ENCODE data around the gene CNIH3. TPM values are rescaled to one million over a fixed set of nuclear protein-coding genes. Genes with fewer than 3 reads are reported as not detected.

Gene CNIH3
- total RNA-seq, 3 donors from 2014 or later = 3.8 to 5.2 (median 4.4) TPM

DNA sequence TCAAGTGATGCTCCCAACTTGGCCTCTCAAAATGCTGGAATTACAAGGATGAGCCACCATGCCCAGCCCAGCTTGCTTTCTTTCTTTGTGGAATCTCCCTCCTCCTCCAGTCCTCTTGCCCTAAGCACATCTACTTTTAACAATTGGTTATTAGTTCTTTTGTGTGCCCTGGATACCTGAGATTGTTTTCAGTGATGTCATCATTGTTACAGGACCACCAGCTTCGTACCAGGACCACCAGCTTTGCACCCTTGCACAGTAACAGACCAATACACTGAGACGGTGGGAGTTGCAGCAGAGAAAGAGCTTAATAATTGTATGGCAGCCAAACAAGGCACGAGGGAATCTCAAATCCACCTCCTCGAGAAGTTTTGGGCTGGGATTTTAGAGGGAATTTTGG, 71.3 kb downstream of the CNIH3 start:
- TF ChIP-seq, protein P1, sequence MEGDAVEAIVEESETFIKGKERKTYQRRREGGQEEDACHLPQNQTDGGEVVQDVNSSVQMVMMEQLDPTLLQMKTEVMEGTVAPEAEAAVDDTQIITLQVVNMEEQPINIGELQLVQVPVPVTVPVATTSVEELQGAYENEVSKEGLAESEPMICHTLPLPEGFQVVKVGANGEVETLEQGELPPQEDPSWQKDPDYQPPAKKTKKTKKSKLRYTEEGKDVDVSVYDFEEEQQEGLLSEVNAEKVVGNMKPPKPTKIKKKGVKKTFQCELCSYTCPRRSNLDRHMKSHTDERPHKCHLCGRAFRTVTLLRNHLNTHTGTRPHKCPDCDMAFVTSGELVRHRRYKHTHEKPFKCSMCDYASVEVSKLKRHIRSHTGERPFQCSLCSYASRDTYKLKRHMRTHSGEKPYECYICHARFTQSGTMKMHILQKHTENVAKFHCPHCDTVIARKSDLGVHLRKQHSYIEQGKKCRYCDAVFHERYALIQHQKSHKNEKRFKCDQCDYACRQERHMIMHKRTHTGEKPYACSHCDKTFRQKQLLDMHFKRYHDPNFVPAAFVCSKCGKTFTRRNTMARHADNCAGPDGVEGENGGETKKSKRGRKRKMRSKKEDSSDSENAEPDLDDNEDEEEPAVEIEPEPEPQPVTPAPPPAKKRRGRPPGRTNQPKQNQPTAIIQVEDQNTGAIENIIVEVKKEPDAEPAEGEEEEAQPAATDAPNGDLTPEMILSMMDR (IDR thresholded peaks at IDR 0.05) = no peak
- no peak for TF ChIP-seq POLR2A (IDR thresholded peaks at IDR 0.05)
- TF ChIP-seq POLR2AphosphoS5 (IDR thresholded peaks at IDR 0.05) = no peak
- H3K9me3 ChIP-seq = no peaks in the 10 kb centered on the region
- no peak overlapping the region for H3K4me3 ChIP-seq
- H3K27me3 ChIP-seq = no peaks in the 10 kb centered on the region
- H3K4me1 ChIP-seq = no peaks in the 10 kb centered on the region
- H3K27ac ChIP-seq = no peak overlapping the region
- no peaks in the 10 kb centered on the region for H3K36me3 ChIP-seq
- intact Hi-C loops (cut with DNase I; ENCODE audit: low total_unique reads) = no loop called here
- no peak for DNase-seq (ENCODE audit: low spot score in 2 of 2)

DNA sequence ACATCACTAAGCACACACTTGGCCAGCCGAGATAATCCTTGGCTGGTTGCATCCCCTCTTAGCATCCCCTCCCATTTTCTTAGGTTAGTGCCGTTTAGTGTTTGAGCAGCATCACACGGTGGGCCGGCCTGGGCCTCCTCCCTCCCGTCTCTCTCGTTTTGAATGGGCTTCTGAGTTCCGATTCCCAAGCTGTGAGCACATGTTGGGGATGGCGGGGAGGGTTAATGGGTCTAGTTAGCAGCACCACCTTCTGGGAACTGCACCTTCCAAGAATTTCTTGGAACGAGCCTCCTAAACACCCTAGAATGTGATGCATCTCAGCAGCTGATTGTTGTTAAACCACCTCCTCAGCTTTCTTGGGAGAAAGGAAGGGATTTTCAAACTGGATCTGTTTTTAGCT, 73.3 kb downstream of the CNIH3 start:
- intact Hi-C loops (cut with DNase I; ENCODE audit: low total_unique reads) = no loop called here
- no peaks in the 10 kb centered on the region for H3K36me3 ChIP-seq
- no peaks in the 10 kb centered on the region for H3K9me3 ChIP-seq
- TF ChIP-seq POLR2A (IDR thresholded peaks at IDR 0.05) (no peak), POLR2AphosphoS5 (IDR thresholded peaks at IDR 0.05) (no peak)
- TF ChIP-seq, protein P1 (IDR thresholded peaks at IDR 0.05) = no peak
- peak overlapping the region in 1 of 2 donors; percentile 33 for H3K27ac ChIP-seq
- no peak for DNase-seq (ENCODE audit: low spot score in 2 of 2)
- no peaks in the 10 kb centered on the region for H3K4me1 ChIP-seq
- no peaks in the 10 kb centered on the region for H3K27me3 ChIP-seq
- no peak overlapping the region for H3K4me3 ChIP-seq

DNA sequence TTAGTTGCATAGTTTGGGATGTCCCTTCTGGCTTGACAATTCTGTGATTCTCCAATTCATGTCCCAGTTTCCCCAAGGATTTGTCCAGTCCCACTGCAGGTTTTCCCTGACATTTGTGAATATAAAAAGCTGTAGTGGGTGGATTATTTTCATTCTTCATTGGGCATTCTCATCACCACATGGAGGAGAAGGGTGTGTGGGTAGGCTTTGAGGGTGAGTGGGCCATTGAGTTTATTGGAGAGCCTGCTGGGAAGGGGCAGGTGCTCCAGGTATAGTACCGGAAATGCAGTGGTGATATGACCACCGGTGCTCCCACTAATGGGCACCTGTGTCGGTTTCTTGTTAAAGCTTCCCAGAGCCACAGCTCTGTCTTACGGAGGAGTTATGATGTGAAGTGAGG, 74.5 kb downstream of the CNIH3 start:
- intact Hi-C loops (cut with DNase I; ENCODE audit: low total_unique reads) = no loop called here
- DNase-seq (ENCODE audit: low spot score in 2 of 2) = no peak
- Histone ChIP-seq H3K4me3 (no peak overlapping the region), H3K27ac (no peak overlapping the region), H3K27me3 (no peaks in the 10 kb centered on the region), H3K36me3 (no peaks in the 10 kb centered on the region), H3K9me3 (no peaks in the 10 kb centered on the region), H3K4me1 (no peaks in the 10 kb centered on the region)
- TF ChIP-seq, protein P1 (IDR thresholded peaks at IDR 0.05) = no peak
- TF ChIP-seq POLR2AphosphoS5 (IDR thresholded peaks at IDR 0.05) = no peak
- TF ChIP-seq POLR2A (IDR thresholded peaks at IDR 0.05) = no peak

DNA sequence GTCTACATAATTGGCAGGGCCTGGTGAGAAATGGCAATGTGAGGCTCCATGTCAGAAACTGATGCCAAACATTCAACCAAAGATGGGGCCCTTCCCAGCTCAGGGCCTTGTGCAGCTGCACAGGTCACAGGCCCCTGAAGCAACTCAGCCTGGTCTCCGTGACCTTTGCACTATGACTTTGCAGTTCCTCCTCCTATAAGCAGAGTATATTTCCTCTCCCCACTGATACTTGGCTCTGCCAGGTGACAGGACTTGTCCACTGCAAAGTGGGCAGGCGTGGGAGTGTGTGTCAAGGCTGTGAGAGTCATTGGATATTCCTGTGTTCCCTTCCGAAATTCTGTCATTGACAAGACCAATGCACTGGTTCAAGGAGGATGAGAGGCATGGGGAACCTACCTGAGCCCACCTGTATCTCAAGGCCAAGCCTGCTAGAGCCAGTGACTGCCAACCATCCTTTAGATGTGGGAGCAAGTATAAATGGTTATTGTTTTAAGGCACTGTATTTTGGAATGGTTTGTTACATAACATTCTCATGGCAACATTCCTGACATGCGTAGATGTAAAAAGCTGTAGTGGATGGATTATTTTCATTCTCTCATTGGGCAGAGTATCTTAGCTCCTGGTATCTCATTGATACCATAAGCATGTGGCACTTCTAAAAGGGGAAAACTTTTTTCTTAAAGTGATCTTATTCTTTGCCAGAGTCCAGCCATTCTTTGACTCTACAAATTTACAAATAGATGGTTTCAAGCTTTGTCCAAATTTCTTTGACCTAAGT, 75.2 kb downstream of the CNIH3 start:
- intact Hi-C loops (cut with DNase I; ENCODE audit: low total_unique reads) = no loop called here
- DNase-seq (ENCODE audit: low spot score in 2 of 2) = no peak
- Histone ChIP-seq H3K4me1 (no peaks in the 10 kb centered on the region), H3K9me3 (no peaks in the 10 kb centered on the region), H3K36me3 (no peaks in the 10 kb centered on the region), H3K4me3 (no peak overlapping the region), H3K27me3 (no peaks in the 10 kb centered on the region), H3K27ac (no peak overlapping the region)
- TF ChIP-seq POLR2AphosphoS5 (IDR thresholded peaks at IDR 0.05) (no peak), POLR2A (IDR thresholded peaks at IDR 0.05) (no peak)
- TF ChIP-seq, protein P1 (IDR thresholded peaks at IDR 0.05) = no peak

DNA sequence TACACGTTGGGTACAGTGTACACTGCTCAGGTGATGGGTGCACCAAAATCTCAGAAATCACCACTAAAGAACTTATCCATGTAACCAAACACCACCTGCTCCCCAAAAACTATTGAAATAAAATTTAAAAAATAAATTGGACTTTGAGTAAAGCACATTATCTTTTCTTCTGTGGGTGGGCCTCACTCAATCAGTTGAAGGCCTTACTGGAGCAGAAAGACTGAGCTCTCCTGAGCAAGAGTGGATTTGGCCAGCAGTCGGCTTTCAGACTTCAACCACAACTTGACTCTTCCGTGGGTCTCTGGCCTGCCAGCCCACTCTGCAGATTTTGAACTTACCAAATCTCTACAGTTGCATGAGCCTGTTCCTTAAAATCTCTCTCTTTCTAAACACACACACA, 78.9 kb downstream of the CNIH3 start:
- no peak for DNase-seq (ENCODE audit: low spot score in 2 of 2)
- H3K36me3 ChIP-seq = no peaks in the 10 kb centered on the region
- intact Hi-C loops (cut with DNase I; ENCODE audit: low total_unique reads) = no loop called here
- TF ChIP-seq POLR2A (IDR thresholded peaks at IDR 0.05) (no peak), POLR2AphosphoS5 (IDR thresholded peaks at IDR 0.05) (no peak)
- TF ChIP-seq, protein P1 (IDR thresholded peaks at IDR 0.05) = no peak
- no peaks in the 10 kb centered on the region for H3K9me3 ChIP-seq
- H3K27me3 ChIP-seq = no peaks in the 10 kb centered on the region
- no peaks in the 10 kb centered on the region for H3K4me1 ChIP-seq
- no peak overlapping the region for H3K27ac ChIP-seq
- no peak overlapping the region for H3K4me3 ChIP-seq

Data from breast epithelium (tissue), 4 donors.